ENCODE results near the gene ALDH1A1.
A peak's percentile ranks its signal among the peaks of the same experiment; 100 is the strongest.

Gene ALDH1A1

GRCh38 chr9:72984226-72984947, 31.5 kb upstream of the ALDH1A1 start:
- DNase-seq (ENCODE audit: low read depth) = no peak
- TF ChIP-seq, protein P1, sequence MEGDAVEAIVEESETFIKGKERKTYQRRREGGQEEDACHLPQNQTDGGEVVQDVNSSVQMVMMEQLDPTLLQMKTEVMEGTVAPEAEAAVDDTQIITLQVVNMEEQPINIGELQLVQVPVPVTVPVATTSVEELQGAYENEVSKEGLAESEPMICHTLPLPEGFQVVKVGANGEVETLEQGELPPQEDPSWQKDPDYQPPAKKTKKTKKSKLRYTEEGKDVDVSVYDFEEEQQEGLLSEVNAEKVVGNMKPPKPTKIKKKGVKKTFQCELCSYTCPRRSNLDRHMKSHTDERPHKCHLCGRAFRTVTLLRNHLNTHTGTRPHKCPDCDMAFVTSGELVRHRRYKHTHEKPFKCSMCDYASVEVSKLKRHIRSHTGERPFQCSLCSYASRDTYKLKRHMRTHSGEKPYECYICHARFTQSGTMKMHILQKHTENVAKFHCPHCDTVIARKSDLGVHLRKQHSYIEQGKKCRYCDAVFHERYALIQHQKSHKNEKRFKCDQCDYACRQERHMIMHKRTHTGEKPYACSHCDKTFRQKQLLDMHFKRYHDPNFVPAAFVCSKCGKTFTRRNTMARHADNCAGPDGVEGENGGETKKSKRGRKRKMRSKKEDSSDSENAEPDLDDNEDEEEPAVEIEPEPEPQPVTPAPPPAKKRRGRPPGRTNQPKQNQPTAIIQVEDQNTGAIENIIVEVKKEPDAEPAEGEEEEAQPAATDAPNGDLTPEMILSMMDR (conservative IDR thresholded peaks at IDR 0.05; ENCODE audit: low read length) = no peak
- no peak overlapping the region for H3K4me3 ChIP-seq (ENCODE audit: low read length)

GRCh38 chr9:72983512-72984225, 30.8 kb upstream of the ALDH1A1 start:
- no peak overlapping the region for H3K4me3 ChIP-seq (ENCODE audit: low read length)
- TF ChIP-seq, protein P1 (conservative IDR thresholded peaks at IDR 0.05; ENCODE audit: low read length) = no peak
- peak; percentile 12 for DNase-seq (ENCODE audit: low read depth)

GRCh38 chr9:72983056-72983455, 30.2 kb upstream of the ALDH1A1 start:
- H3K4me3 ChIP-seq (ENCODE audit: low read length) = no peak overlapping the region
- TF ChIP-seq, protein P1 (conservative IDR thresholded peaks at IDR 0.05; ENCODE audit: low read length) = no peak
- DNase-seq (ENCODE audit: low read depth) = no peak

GRCh38 chr9:72982146-72982799, 29.4 kb upstream of the ALDH1A1 start:
- no peak overlapping the region for H3K4me3 ChIP-seq (ENCODE audit: low read length)
- no peak for DNase-seq (ENCODE audit: low read depth)
- TF ChIP-seq, protein P1 (conservative IDR thresholded peaks at IDR 0.05; ENCODE audit: low read length) = no peak

DNA sequence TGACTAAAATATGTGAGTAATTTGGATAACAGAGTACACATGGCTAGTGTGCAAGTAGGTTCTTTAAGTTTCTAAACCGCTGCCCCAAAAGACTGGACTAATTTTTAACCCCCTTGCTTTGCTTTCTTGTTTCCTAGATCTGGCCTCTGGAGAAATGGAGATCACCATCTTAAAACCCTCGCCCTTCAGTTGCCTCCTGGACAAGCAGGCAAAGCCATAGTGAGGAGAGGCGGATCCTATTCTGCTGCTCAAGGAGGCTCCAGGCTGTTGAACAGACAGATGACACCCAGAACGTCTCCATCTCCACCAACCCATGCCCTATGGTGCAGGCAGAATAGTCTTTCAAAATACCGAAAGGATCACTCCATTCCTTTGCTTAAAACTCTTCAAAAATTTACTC, 28.6 kb upstream of the ALDH1A1 start:
- H3K4me3 ChIP-seq (ENCODE audit: low read length) = no peak overlapping the region
- no peak for DNase-seq (ENCODE audit: low read depth)
- TF ChIP-seq, protein P1 (conservative IDR thresholded peaks at IDR 0.05; ENCODE audit: low read length) = no peak

DNA sequence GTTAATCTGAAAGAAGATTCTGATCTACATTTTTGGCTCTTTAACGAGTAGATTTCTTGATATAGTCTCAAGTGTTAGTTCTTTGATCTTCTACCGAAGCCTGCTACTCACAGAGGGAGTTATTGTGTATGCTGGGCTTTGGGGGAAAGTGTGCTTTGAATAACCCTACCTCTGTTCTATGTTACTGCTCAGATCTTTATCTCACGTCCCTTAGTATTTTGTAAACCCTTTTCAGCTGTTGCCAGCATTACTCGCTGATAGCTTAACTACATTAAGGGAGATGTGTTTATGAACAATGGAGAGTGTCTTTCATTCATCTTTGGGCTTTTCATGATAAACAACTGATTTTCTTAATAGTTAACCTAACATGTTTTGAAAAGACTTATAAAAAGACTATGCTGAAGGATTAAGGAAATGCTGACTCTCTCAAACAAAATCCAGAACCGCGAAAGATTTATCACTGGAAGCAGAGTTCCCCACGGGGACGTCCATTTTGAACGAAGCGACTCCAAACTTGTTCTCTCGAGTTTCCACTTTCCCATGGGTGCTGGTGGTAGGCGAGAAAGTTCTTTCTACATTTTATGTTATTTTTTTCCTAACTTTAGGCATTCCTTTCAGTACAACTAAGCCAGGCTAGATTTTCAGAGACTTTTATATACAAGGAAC, 27.9 kb upstream of the ALDH1A1 start:
- TF ChIP-seq, protein P1 (conservative IDR thresholded peaks at IDR 0.05; ENCODE audit: low read length) = no peak
- DNase-seq (ENCODE audit: low read depth) = no peak
- no peak overlapping the region for H3K4me3 ChIP-seq (ENCODE audit: low read length)

Measured in AG10803 (cell line).